ENCODE data around the gene EXD3. TPM values are rescaled to one million over a fixed set of nuclear protein-coding genes. Genes with fewer than 3 reads are reported as not detected.

EXD3 gene
- polyA plus RNA-seq, 2 of the 4 experiments (the other 2 are of a cell fraction) = 3.4 to 4.5 TPM

GRCh38 chr9:137449081-137449844 lies 26.3 kb upstream of the EXD3 start:
- Histone ChIP-seq H3K4me3 (no peak overlapping the region), H3K27ac (no peak overlapping the region), H3K9me3 (no peaks in the 10 kb centered on the region), H3K4me1 (peaks cover 12% of the 10 kb centered on the region), H3K4me2 (no peak overlapping the region)
- 0 out of 6 replicates have a peak, but pooled peaks of 1 of the 2 experiments have one; percentile 4 for ATAC-seq
- POLR2A ChIA-PET = no interaction called here
- FAIRE-seq = no peak
- TF ChIP-seq CHD4 (IDR thresholded peaks at IDR 0.05; ENCODE audit: borderline replicate concordance) (no peak), HOXB5 (CRISPR knock-in tag; IDR thresholded peaks at IDR 0.05) (no peak), ZC3H11A (IDR thresholded peaks at IDR 0.05) (no peak), SREBF2 (IDR thresholded peaks at IDR 0.05) (no peak), HES2 (IDR thresholded peaks at IDR 0.05) (no peak)
- WGBS (ENCODE audit: missing lambda C conversion rate) = 83% methylated on average over 24 of the region's 36 CpGs
- CTCF ChIA-PET = interaction anchor here (2.0 to 2.4 kb wide), 2 partner anchors 12 to 26 kb away, joined by 5 to 6 read pairs; partner anchors contain the start of genes EXD3 and NOXA1
- DNase-seq (ENCODE audit: low read depth in 1 of 2, low spot score in 1 of 2) = no peak

DNA sequence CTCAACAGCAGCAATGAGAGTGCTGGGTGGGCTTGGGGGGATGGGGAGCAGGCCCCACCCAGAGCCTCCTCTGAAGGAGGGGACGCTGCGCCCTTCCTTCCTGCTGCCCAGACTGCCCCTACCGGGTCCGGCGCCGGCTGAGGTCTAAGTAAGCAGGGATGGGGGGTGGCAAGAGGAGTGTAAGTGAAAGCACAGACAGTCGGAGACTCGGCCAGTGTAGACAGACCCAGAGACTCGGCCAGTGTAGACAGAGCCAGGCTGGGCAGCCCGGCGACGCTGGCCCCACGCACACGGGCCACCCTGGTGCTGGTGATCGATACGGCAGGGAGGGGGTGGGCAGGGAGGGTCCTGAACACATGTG lies 25.6 kb upstream of the EXD3 start:
- ATAC-seq (no peak), FAIRE-seq (no peak), DNase-seq (ENCODE audit: low read depth in 1 of 2, low spot score in 1 of 2) (no peak)
- TF ChIP-seq SREBF2 (IDR thresholded peaks at IDR 0.05) (no peak), SMC3 (IDR thresholded peaks at IDR 0.05) (no peak), RAD21 (conservative IDR thresholded peaks at IDR 0.05 in 1 of 2, IDR thresholded peaks at IDR 0.05 in 1 of 2) (no peak), CHD4 (IDR thresholded peaks at IDR 0.05; ENCODE audit: borderline replicate concordance) (no peak), POLR2A (IDR thresholded peaks at IDR 0.05; ENCODE audit: low read length) (no peak), NR3C1 (IDR thresholded peaks at IDR 0.05) (no peak), CBX2 (IDR thresholded peaks at IDR 0.05; ENCODE audit: borderline replicate concordance, low read depth) (no peak), ESRRA (IDR thresholded peaks at IDR 0.05; ENCODE audit: borderline replicate concordance, low read length) (no peak), HOXA7 (CRISPR knock-in tag; IDR thresholded peaks at IDR 0.05) (no peak), NPAS2 (CRISPR knock-in tag; IDR thresholded peaks at IDR 0.05; ENCODE audit: borderline replicate concordance) (no peak), FOXS1 (CRISPR knock-in tag; IDR thresholded peaks at IDR 0.05) (no peak), RFX5 (IDR thresholded peaks at IDR 0.05) (no peak), JUN (IDR thresholded peaks at IDR 0.05) (no peak), TFCP2L1 (CRISPR knock-in tag; IDR thresholded peaks at IDR 0.05) (no peak), PBX3 (IDR thresholded peaks at IDR 0.05) (no peak)
- TF ChIP-seq, protein P1, sequence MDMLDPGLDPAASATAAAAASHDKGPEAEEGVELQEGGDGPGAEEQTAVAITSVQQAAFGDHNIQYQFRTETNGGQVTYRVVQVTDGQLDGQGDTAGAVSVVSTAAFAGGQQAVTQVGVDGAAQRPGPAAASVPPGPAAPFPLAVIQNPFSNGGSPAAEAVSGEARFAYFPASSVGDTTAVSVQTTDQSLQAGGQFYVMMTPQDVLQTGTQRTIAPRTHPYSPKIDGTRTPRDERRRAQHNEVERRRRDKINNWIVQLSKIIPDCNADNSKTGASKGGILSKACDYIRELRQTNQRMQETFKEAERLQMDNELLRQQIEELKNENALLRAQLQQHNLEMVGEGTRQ (IDR thresholded peaks at IDR 0.05) = no peak
- TF ChIP-seq, protein P2, sequence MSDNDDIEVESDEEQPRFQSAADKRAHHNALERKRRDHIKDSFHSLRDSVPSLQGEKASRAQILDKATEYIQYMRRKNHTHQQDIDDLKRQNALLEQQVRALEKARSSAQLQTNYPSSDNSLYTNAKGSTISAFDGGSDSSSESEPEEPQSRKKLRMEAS (IDR thresholded peaks at IDR 0.05) = no peak
- TF ChIP-seq, protein P3, sequence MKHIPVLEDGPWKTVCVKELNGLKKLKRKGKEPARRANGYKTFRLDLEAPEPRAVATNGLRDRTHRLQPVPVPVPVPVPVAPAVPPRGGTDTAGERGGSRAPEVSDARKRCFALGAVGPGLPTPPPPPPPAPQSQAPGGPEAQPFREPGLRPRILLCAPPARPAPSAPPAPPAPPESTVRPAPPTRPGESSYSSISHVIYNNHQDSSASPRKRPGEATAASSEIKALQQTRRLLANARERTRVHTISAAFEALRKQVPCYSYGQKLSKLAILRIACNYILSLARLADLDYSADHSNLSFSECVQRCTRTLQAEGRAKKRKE (CRISPR knock-in tag; IDR thresholded peaks at IDR 0.05; ENCODE audit: low read depth) = no peak
- Histone ChIP-seq H3K4me1 (peaks cover 10% of the 10 kb centered on the region), H3K4me2 (no peak overlapping the region), H3K9me3 (no peaks in the 10 kb centered on the region), H3K27ac (no peak overlapping the region), H3K4me3 (no peak overlapping the region)
- POLR2A ChIA-PET = interaction anchor here (1.3 kb wide), 1 partner anchor 26 kb away, joined by 3 read pairs; the partner anchor contains the start of genes EXD3 and NOXA1
- 92% methylated on average over 11 of the region's 16 CpGs for WGBS (ENCODE audit: missing lambda C conversion rate)
- CTCF ChIA-PET = interaction anchor here (1.1 to 7.6 kb wide), 4 partner anchors 11 to 26 kb away, joined by 3 to 98 read pairs (median 6); partner anchors contain the start of genes EXD3, NOXA1 and NSMF
